HG02642 (cell line): ENCODE results near the gene ZNF862.

Experiments used
- ATAC-seq: cut with Tn5 transposase; IDR thresholded peaks from one replicate; pipeline ENCODE4 v1.9.1; 2021; ENCODE audit warnings: mild to moderate bottlenecking; ENCODE audit not compliant: unreplicated experiment, poor library complexity

Gene ZNF862

DNA sequence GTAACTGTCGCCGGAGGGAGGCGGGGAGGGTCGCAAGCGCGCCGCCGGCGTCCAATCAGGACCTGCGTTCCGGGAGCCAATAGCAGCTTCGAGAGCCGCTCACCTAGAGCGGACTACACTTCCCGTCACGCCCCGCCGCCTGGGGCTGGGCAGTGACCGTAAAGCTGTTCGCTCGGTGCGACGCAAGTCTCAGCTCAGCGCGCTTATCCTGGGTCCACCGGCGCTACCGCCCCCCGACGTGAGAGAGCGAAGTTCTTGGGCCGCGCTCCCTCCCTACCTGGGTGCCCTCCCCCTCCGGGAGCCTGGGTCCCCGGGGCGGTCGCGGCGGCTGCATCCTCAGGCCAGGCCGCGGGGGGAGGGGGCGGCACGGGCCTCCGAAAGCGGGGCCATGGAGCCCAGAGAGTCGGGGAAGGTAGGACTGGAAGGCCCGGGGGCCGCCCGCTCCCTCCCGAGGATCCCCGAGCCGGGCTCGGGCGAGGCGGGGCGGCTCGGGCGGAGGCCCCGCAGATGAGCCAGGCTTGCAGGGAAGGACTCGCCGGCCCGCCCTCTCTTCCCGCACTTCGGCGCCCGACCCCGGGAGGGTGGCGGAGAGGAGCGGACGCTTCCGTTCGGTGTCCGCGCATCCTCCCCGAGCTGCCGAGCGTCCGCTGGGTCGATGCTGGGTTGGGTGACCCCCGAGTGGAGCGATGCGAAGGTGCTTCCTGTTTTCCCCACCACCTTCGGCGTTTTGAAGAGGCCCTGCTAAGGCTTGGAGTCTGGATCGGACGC is at the start of gene ZNF862:
Gene ZNF862, plus strand, starts transcription at position 152 of the 768 bp plus-strand sequence. Its CDS starts 237 bp downstream, at position 389.
- peak; percentile 99 for ATAC-seq

DNA sequence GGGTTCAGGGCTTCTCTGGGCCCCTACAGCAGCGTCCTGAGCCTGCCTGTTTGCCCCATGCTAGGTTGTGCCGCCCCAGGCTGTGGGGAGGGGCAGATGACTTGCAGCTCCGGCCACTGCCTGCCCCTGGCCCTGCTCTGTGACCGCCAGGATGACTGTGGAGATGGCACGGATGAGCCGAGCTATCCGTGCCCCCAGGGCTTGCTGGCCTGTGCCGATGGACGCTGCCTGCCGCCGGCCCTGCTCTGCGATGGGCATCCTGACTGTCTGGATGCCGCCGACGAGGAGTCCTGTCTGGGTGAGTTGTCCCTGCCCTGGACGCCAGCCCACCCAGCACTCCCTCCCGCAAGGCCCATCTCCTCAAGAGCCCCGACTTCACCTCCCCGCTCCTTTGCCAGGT is 49.1 kb upstream of the ZNF862 start:
- ATAC-seq: no peak

DNA sequence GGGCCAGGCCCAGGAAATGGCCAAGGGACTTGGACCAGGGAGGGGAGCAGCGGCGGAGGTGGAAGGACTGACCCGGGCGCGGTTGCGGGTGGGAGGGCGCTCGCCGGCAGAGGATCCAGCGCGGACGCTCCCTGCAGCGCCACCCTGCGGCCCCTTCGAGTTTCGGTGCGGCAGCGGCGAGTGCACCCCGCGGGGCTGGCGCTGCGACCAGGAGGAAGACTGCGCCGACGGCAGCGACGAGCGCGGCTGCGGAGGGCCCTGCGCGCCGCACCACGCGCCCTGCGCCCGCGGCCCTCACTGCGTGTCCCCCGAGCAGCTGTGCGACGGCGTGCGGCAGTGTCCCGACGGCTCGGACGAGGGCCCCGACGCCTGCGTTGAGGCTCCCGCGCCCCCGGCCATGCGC is 48.0 kb upstream of the ZNF862 start:
- ATAC-seq: no peak

DNA sequence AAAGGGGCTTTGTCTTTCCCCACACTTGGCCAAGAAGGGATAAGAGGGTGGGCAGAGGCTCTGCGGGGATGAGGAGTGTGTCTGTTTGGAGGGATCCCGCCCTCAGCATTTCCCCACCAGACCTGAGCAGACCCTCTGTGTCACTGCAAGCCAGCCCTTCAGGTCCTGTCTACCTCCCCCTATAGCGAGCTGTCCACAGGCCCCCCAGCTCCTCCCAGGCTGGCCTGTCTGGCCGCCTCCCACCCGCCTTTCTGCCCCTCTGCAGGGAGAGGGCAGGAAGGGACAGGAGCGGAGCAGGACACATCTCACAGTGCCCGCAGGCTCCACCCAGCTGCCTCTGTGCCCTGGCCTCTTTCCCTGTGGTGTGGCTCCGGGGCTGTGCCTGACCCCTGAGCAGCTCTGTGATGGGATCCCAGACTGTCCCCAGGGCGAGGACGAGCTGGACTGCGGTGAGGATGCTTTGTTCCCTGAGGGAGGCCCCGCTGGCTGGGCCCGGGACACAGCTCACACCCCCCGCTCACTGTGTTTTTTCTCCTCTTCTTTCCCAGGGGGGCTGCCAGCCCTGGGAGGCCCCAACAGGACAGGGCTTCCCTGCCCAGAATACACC is 47.3 kb upstream of the ZNF862 start:
- no peak for ATAC-seq

DNA sequence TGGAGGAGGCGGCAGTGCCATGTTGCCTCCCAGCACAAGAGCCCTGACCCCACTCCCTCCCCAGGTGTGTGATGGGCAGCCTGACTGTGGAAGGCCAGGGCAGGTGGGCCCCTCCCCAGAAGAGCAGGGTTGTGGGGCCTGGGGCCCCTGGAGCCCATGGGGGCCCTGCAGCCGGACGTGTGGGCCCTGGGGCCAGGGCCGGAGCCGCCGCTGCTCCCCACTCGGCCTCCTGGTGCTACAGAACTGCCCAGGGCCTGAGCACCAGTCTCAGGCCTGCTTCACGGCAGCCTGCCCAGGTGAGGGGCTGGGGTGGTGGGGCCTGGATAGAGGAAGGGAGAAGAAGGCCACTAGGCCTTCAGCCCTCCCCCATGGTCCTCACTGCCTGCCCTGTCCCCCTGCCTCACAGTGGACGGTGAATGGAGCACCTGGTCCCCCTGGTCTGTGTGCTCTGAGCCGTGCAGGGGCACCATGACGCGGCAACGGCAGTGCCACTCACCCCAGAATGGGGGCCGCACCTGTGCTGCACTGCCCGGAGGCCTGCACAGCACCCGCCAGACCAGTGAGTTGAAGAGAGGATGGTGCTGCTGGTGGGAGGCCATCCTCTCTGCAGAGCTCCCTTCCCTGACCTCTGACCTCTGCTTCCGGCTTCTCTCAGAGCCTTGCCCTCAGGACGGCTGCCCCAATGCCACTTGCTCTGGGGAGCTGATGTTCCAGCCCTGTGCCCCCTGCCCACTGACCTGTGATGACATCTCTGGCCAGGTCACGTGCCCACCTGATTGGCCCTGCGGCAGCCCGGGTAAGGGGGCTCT is 46.6 kb upstream of the ZNF862 start:
- ATAC-seq: no peak

DNA sequence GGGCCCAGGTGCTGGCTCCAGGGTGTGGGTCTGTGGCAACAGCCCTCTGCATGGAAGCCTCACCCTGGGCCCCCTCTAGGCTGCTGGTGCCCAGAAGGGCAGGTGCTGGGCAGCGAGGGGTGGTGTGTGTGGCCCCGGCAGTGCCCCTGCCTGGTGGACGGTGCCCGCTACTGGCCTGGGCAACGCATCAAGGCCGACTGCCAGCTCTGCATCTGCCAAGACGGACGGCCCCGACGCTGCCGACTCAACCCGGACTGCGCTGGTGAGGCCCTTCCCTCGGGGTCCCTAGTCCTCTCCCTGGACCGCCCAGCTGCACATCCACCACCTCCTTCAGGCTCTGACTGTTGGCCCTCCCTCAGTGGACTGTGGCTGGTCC is 46.0 kb upstream of the ZNF862 start:
- no peak for ATAC-seq

DNA sequence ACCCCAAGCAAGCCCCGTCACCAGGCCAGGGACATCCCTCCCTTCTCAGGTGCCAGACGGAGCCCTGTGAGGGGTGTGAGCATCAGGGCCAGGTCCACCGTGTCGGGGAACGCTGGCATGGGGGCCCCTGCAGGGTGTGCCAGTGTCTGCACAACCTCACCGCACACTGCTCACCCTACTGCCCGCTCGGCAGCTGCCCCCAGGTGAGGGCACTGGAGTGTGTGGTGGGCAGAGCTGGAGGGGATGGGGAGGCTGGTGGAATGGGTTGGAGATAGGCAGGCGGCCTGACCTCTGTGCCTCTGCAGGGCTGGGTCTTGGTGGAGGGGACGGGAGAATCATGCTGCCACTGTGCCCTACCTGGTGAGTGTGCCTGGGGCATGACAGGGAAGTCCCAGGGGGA is 44.9 kb upstream of the ZNF862 start:
- no peak for ATAC-seq

DNA sequence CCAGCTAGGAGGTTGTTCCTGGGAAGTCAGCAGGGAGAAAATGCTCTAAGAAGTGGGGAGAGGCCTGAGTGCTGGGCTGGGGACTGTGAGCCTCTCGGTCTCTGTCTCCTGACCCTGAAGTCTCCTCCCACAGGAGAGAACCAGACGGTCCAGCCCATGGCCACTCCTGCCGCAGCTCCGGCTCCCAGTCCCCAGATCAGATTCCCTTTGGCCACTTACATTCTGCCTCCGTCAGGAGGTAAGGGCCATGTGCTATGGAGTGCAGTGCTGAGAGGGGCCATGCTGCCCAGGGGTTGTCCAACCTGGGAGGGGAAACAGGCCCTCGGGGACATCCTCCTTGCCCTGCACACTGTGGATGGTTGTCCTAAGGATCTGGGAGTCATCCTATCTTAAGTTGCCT is 43.5 kb upstream of the ZNF862 start:
- ATAC-seq: no peak

DNA sequence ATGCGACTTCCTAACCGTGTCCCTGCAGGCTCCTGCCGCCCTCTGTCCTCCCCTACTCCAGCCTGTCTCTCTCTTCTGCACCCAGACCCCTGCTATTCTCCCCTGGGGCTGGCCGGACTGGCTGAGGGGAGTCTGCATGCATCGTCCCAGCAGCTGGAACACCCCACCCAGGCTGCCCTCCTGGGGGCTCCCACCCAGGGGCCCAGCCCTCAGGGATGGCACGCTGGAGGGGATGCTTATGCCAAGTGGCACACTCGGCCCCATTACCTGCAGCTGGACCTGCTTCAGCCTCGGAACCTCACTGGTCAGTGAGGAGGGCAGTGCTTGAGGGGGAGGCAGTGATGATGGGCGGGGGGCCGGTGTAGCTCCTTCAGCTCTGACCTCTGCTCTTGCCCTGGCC is 43.0 kb upstream of the ZNF862 start:
- no peak for ATAC-seq

DNA sequence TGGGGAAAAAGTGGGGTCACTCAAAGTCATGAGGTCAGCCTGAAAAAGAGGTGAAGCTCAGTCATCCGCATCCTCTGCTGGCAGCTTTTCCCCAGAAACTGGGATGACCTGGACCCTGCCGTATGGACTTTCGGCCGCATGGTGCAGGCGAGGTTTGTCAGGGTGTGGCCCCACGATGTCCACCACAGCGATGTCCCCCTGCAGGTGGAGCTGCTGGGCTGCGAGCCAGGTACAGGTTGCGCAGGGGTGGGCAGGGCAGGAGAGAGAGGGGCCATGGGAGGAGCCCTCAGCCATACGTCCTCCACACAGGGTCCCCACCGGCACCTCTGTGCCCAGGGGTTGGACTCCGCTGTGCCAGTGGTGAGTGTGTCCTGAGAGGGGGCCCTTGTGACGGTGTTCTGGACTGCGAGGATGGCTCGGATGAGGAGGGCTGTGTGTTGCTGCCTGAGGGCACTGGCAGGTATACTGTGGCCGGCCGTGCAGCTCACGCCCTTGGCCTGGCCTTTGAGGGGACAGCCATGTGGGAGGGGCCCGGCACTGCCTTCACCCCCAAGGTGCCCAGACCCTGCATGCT is 41.8 kb upstream of the ZNF862 start:
- ATAC-seq: no peak

DNA sequence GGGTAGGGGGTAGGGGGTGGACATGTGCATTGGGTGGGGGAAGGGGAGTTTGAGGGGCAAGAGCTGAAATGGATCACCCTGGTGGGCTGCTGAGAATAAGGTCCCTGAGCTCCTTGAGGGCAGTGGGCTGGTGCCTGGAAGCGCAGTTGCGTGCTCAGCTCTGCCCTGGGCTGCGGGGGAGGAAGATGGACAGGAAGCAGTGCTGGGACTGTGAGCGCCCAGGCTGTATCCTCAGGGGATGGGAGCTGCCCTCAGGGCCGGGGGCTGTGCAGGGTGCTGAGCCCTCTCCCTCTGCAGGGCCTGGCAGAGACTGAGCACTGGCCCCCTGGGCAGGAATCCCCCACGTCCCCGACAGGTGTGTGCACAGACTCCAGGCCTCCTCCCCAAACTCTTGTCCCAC is 40.4 kb upstream of the ZNF862 start:
- no peak for ATAC-seq

DNA sequence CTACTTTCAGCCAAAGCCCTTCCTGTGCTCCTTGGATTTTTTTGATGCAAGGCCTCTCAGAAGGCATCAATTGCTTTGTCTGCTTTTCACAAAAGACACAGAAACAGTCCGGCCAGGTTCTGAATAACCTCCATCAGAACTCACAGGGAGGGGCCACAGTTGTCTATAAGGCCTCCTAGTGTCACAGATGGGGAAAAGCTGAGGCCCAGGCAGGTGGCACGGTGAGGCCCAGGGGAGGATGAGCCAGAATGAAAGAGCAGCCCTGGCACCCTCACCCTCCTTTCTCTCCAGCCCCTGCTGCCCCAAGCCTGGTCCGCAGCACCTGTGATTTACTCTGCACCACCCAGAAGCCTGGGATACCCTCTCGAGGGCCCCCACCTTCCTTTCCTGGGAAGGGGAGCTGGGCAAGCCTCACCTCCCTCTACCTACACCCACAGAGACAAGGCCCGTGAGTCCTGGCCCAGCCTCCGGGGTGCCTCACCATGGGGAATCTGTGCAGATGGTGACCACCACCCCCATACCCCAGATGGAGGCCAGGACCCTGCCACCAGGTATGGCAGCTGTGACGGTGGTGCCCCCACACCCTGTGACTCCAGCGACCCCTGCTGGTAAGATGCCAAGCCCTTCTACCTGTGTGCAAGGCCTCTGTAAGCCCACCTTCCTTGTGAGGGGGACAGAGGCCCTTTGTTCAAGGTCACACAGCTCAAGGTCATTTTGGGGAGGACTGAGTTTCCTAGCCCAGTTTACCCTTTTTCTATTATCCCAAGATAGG is 38.6 kb upstream of the ZNF862 start:
- no peak for ATAC-seq

DNA sequence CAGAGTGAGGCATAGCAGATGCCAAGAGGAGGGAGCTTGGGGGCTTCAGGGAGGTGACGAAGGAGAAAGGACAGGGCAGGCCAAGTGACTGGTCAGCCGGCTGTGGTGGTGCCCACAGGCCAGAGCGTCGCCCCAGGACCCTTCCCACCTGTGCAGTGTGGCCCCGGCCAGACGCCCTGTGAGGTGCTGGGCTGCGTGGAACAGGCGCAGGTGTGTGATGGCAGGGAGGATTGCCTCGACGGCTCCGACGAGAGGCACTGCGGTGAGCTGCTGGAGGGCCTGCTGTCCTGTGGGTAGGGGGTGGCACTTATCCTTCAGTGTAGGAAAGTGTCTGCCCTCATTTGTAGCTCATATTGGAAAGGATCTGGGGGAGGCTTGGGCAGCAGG is 38.0 kb upstream of the ZNF862 start:
- no peak for ATAC-seq

DNA sequence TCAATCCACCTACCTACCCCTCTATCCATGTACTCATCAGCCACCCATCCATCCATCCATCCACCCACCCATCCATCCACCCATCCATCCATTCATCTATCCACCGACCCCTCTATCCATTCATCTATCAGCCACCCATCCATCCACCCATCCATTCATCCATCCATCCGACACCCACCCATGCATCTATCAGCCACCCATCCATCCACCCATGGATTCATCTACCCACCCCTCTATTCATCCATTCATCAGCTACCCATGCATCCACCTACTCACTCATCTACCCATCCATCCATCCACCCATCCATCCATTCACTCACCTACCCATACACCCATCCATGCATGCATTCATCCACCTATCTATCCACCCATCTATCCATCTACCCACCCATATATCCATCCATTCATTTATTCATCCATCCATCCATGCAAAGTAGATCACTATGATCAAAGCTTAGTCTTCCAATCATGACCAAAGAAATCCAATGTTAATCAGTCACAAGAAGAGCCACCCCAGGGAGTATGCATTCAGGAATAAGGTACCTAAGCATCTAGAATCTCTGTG is 37.1 kb upstream of the ZNF862 start:
- ATAC-seq: no peak

DNA sequence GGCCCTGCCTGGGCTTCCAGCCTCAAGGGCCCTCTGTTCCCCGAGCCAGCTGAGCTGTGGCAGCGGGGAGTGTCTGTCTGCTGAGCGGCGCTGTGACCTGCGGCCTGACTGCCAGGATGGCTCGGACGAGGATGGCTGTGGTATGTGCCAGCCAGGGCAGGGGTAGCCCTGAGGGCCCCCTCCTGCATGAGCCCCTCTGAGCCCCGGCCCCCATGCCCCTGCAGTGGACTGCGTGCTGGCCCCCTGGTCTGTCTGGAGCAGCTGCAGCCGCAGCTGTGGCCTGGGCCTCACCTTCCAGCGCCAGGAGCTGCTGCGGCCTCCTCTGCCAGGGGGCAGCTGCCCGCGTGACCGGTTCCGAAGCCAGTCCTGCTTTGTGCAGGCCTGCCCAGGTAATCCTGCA is 36.4 kb upstream of the ZNF862 start:
- no peak for ATAC-seq

DNA sequence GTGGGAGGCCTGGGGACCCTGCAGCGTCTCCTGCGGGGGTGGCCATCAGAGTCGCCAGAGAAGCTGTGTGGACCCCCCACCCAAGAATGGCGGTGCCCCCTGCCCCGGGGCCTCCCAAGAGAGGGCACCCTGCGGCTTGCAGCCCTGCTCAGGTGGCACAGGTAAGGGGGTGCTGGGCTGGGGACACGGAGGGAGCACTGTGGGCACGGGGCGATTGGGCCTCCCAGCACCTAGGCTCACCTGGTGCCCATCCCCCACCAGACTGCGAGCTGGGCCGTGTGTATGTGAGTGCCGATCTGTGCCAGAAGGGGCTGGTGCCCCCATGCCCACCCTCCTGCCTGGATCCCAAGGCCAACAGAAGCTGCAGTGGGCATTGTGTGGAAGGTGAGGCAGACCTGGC is 35.2 kb upstream of the ZNF862 start:
- no peak for ATAC-seq

DNA sequence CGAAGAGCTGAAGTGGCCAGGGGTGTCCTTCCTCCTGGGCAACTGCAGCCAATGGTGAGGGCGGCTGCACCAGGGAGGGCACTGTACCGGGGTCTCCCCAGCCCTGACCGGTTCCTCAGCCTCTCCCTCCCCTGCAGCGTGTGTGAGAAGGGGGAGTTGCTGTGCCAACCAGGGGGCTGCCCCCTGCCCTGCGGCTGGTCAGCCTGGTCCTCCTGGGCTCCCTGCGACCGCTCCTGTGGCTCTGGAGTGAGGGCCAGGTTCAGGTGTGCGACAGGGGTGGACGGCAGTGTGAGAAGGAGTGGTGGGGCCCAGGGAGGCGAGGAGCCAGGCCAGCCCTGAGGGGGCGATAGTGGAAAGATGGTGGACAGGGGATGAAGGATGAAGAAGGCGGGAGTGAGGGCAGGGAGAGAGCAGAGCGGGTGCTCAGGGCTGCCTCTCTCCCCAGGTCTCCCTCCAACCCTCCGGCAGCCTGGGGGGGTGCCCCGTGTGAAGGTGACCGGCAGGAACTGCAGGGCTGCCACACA is 34.6 kb upstream of the ZNF862 start:
- no peak for ATAC-seq

DNA sequence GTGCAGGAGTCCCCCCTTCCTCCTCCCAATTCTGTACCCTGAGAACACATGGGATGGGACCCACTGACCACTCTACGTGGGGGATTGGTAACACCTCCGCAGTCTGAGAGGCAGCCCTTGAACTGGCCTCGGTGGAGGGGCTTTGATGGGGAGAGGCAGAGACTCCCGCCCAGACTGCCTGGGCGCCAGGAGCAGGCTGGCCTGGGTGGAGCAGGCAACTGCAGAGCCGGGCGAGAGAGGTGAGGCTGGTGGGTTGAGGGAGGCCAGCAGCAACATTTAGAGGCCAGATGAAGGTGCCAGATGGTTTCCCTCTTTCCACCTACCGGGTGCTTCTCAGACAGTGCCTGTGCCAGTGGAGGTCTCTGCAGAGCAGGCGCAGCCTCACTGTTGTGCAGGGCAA is 34.1 kb upstream of the ZNF862 start:
- ATAC-seq: no peak

DNA sequence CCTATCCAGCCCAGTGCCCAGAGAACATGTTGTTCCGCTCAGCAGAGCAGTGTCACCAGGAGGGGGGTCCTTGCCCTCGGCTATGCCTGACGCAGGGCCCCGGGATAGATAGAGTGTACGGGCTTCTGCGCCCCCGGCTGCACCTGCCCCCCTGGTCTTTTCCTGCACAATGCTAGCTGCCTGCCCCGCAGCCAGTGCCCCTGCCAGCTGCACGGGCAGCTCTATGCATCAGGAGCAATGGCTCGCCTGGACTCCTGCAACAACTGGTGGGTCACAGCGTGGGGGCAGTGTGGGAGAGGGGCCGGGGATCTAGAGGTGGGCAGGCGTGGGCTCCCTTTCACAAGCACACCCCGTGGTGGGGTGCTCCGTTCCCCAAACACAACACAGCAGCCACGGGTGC is 31.4 kb upstream of the ZNF862 start:
- ATAC-seq: no peak

DNA sequence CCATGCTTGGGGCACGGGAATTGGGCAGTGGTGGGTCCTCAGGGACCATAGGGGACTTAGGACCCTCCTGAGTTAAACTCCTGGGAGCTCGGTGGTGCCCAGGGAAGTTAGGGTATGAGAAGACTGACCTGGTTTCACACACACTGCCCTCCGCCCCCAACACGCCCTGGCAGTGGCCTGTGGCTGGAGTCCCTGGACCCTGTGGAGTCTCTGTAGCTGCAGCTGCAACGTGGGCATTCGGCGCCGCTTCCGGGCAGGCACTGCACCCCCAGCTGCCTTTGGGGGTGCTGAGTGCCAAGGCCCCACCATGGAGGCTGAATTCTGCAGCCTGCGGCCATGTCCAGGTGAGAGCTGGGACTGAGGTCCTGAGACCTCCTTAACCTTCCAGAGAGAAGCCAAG is 29.9 kb upstream of the ZNF862 start:
- no peak for ATAC-seq
